ENCODE results near the gene TMEM176B.

DNA sequence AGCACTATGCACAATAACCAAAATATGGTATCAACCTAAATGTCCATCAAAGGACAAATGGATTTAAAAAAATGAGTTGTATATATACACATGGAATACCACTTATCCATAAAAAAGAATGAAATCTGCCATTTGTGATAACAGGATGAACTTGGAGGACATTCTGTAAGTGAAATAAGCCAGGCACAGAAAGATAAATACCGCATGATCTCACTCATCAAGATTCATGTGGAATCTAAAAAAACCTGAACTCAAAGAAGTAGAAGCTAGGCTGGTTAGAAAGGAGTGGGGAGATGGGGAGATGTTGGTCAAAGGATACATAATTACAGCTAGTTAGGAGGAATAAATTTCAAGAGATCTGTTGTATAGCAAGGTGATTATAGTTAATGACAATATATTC lies 34.9 kb upstream of the TMEM176B start:
- TF ChIP-seq, protein P1, sequence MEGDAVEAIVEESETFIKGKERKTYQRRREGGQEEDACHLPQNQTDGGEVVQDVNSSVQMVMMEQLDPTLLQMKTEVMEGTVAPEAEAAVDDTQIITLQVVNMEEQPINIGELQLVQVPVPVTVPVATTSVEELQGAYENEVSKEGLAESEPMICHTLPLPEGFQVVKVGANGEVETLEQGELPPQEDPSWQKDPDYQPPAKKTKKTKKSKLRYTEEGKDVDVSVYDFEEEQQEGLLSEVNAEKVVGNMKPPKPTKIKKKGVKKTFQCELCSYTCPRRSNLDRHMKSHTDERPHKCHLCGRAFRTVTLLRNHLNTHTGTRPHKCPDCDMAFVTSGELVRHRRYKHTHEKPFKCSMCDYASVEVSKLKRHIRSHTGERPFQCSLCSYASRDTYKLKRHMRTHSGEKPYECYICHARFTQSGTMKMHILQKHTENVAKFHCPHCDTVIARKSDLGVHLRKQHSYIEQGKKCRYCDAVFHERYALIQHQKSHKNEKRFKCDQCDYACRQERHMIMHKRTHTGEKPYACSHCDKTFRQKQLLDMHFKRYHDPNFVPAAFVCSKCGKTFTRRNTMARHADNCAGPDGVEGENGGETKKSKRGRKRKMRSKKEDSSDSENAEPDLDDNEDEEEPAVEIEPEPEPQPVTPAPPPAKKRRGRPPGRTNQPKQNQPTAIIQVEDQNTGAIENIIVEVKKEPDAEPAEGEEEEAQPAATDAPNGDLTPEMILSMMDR (CRISPR knock-in tag; IDR thresholded peaks at IDR 0.05): no peak
- TF ChIP-seq POLR2A (IDR thresholded peaks at IDR 0.05; ENCODE audit: insufficient read depth in 1 of 2, low read depth in 2 of 2, low read length in 2 of 2): no peak
- no peak for TF ChIP-seq KDM1A (CRISPR knock-in tag; IDR thresholded peaks at IDR 0.05)
- no peak for TF ChIP-seq SRF (IDR thresholded peaks at IDR 0.05; ENCODE audit: low read depth, low read length)
- TF ChIP-seq GATAD2A (CRISPR knock-in tag; IDR thresholded peaks at IDR 0.05): no peak
- no peak for TF ChIP-seq ZNF501 (CRISPR knock-in tag; IDR thresholded peaks at IDR 0.05)
- TF ChIP-seq ZFX (CRISPR knock-in tag; IDR thresholded peaks at IDR 0.05; ENCODE audit: low read depth): no peak
- TF ChIP-seq, protein P2, sequence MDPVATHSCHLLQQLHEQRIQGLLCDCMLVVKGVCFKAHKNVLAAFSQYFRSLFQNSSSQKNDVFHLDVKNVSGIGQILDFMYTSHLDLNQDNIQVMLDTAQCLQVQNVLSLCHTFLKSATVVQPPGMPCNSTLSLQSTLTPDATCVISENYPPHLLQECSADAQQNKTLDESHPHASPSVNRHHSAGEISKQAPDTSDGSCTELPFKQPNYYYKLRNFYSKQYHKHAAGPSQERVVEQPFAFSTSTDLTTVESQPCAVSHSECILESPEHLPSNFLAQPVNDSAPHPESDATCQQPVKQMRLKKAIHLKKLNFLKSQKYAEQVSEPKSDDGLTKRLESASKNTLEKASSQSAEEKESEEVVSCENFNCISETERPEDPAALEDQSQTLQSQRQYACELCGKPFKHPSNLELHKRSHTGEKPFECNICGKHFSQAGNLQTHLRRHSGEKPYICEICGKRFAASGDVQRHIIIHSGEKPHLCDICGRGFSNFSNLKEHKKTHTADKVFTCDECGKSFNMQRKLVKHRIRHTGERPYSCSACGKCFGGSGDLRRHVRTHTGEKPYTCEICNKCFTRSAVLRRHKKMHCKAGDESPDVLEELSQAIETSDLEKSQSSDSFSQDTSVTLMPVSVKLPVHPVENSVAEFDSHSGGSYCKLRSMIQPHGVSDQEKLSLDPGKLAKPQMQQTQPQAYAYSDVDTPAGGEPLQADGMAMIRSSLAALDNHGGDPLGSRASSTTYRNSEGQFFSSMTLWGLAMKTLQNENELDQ (CRISPR knock-in tag; IDR thresholded peaks at IDR 0.05; ENCODE audit: borderline replicate concordance): no peak
- no peak for TF ChIP-seq NR3C1 (CRISPR knock-in tag; IDR thresholded peaks at IDR 0.05)
